Stomach (tissue), 4 donors: ENCODE measurements around the gene SENP2.

ENCODE experiments used
- CTCF ChIP-seq, 7 experiments: fragments of 450-650 bp in 4 of 7; fragments of 200-600 bp in 3 of 7; sonication (generic) in 3 of 7; IDR thresholded peaks; one replicate each; pipeline ENCODE4 v1.5.1; 2016 to 2019; ENCODE audit warnings: antibody characterized with exemption in 7 of 7, control low read depth in 2 of 7, mild to moderate bottlenecking in 1 of 7
- EP300 ChIP-seq: sonication (generic); formaldehyde crosslinking; IDR thresholded peaks from one replicate; pipeline ENCODE4 v1.6.1; 2017; ENCODE audit warnings: antibody characterized with exemption
- POLR2A ChIP-seq, 4 donors: fragments of 450-650 bp; IDR thresholded peaks; one replicate each; pipeline ENCODE4 v1.6.1; 2016; ENCODE audit warnings: antibody characterized with exemption in 4 of 4, control low read depth in 2 of 4, mild to moderate bottlenecking in 1 of 4, moderate library complexity in 1 of 4

GRCh38 chr3:185663929-185664328 is 77.8 kb downstream of the SENP2 start:
- TF ChIP-seq EP300 (no peak), CTCF (IDR thresholded peaks at IDR 0.05) (no peak), POLR2A (IDR thresholded peaks at IDR 0.05) (no peak)
